ENCODE measurements around the gene TCF7L1. TPM values are rescaled to one million over a fixed set of nuclear protein-coding genes. Genes with fewer than 3 reads are reported as not detected.

The TCF7L1 gene
- total and polyA plus RNA-seq, 2 donors (not counting 3 experiments of a cell fraction or from before 2014, with no cell fraction given), result 9.6 to 17.4 TPM

GRCh38 chr2:85341269-85342029 lies 208.3 kb downstream of the TCF7L1 start:
- DNase-seq (ENCODE audit: low read depth, low spot score), result no peak

More at GRCh38 chr2:85341269-85342029, 208.3 kb downstream of the TCF7L1 start:
- no peak overlapping the region for H3K27ac ChIP-seq (ENCODE audit: insufficient read depth, low read depth, low read length)
- H2AFZ ChIP-seq (ENCODE audit: low read depth, low read length), result no peak overlapping the region
- CTCF ChIA-PET, result interaction anchor here (1.2 to 1.3 kb wide), 2 partner anchors 9 to 12 kb away, joined by 4 read pairs; no protein-coding TSS in a partner anchor
- no peak overlapping the region for H3K4me2 ChIP-seq (ENCODE audit: insufficient read depth, low read length)
- no peak for FAIRE-seq
- no TSS peak for BruUV-seq (replicated peaks)
- H4K20me1 ChIP-seq (replicated peaks; ENCODE audit: control insufficient read depth, extremely low read depth, insufficient read depth, low read length), result no peaks in the 10 kb centered on the region
- no peak overlapping the region for H3K9ac ChIP-seq (replicated peaks; ENCODE audit: extremely low read depth, insufficient read depth, low read length)
- TF ChIP-seq GATA2 (IDR thresholded peaks at IDR 0.05; ENCODE audit: insufficient read depth, insufficient read length, low read depth, low read length) (no peak), MAX (IDR thresholded peaks at IDR 0.05; ENCODE audit: insufficient read depth, insufficient read length) (no peak), CTCF (IDR thresholded peaks at IDR 0.05; ENCODE audit: extremely low read depth in 1 of 2, insufficient read depth in 1 of 2, low read depth in 1 of 2, low read length in 2 of 2) (no peak), POLR2A (IDR thresholded peaks at IDR 0.05; ENCODE audit: low read depth, low read length) (no peak), JUN (IDR thresholded peaks at IDR 0.05; ENCODE audit: borderline replicate concordance, insufficient read depth, insufficient read length, low read depth) (no peak), EZH2 (IDR thresholded peaks at IDR 0.05; ENCODE audit: borderline replicate concordance, low read depth, low read length, severe bottlenecking) (no peak), POLR2AphosphoS5 (IDR thresholded peaks at IDR 0.05; ENCODE audit: insufficient read depth, low read depth, low read length) (no peak), FOS (IDR thresholded peaks at IDR 0.05; ENCODE audit: borderline replicate concordance, insufficient read depth, low read length) (no peak)
- H3K36me3 ChIP-seq (ENCODE audit: control insufficient read depth in 2 of 2, extremely low read depth in 1 of 2, insufficient read depth in 2 of 2, low read length in 2 of 2), result peaks cover 2 to 8% of the 10 kb centered on the region in 2 experiments
- peaks cover 2% of the 10 kb centered on the region for H3K9me1 ChIP-seq (replicated peaks; ENCODE audit: control insufficient read depth, extremely low read depth, insufficient read depth, low read length)
- peaks cover 9% of the 10 kb centered on the region in 2 experiments for H3K27me3 ChIP-seq (ENCODE audit: control insufficient read depth in 2 of 2, insufficient read depth in 2 of 2, low read length in 2 of 2)
- intact Hi-C loops (cut with micrococcal nuclease) (no loop called here), dilution Hi-C loops (cut with MboI; ENCODE audit: extremely low pct_ligation_motif_present, low sequenced_read_pairs) (no loop called here)
- no peaks in the 10 kb centered on the region for H3K79me2 ChIP-seq (ENCODE audit: control insufficient read depth, insufficient read depth, low read length)
- no peak overlapping the region for H3K4me3 ChIP-seq (replicated peaks in 1 of 3; ENCODE audit: insufficient read depth in 1 of 3, low read depth in 1 of 3, low read length in 3 of 3)
- POLR2A ChIA-PET, result interaction anchor here (0.8 kb wide), 1 partner anchor 13 kb away, joined by 3 read pairs; the partner anchor contains the start of genes ELMOD3 and RETSAT
- no peaks in the 10 kb centered on the region for H3K9me3 ChIP-seq (replicated peaks; ENCODE audit: control insufficient read depth, insufficient read depth, low read length)
- H3K4me1 ChIP-seq (ENCODE audit: control insufficient read depth, extremely low read depth, insufficient read depth, low read length), result no peaks in the 10 kb centered on the region

Measured in endothelial cell of umbilical vein (primary cell).